ENCODE data around the gene SPTB.

GRCh38 chr14:64698903-64699302 is 180.8 kb downstream of the SPTB start:
- no peak for TF ChIP-seq POLR2AphosphoS5 (IDR thresholded peaks at IDR 0.05; ENCODE audit: control insufficient read depth, insufficient read depth, low read depth, low read length)
- TF ChIP-seq NR2F6 (CRISPR knock-in tag; IDR thresholded peaks at IDR 0.05) = no peak
- TF ChIP-seq ZNF609 (CRISPR knock-in tag; IDR thresholded peaks at IDR 0.05; ENCODE audit: borderline replicate concordance) = no peak
- TF ChIP-seq ZNF24 (IDR thresholded peaks at IDR 0.05) = no peak
- no peak for TF ChIP-seq CTCF (IDR thresholded peaks at IDR 0.05 in 2 of 3, conservative IDR thresholded peaks at IDR 0.05 in 1 of 3; ENCODE audit: insufficient read depth in 2 of 3, low read depth in 1 of 3, low read length in 3 of 3)
- TF ChIP-seq ZNF584 (CRISPR knock-in tag; IDR thresholded peaks at IDR 0.05; ENCODE audit: low read depth) = no peak
- TF ChIP-seq RAD21 (CRISPR knock-in tag; conservative IDR thresholded peaks at IDR 0.05 in 1 of 2, IDR thresholded peaks at IDR 0.05 in 1 of 2) = no peak
- TF ChIP-seq ZBTB49 (CRISPR knock-in tag; IDR thresholded peaks at IDR 0.05; ENCODE audit: borderline replicate concordance) = no peak

All from K562 (cell line).